HepG2 (cell line): ENCODE results near the gene CNIH3. TPM values are rescaled to one million over a fixed set of nuclear protein-coding genes. Genes with fewer than 3 reads are reported as not detected.

Experiments
- ATAC-seq: fragments of 200-7000 bp; cut with Tn5 transposase; 3 replicates; pipeline ENCODE4 v1.9.1; 2020; ENCODE audit warnings: mild to moderate bottlenecking, moderate library complexity
- BruUV-seq: library from RNA; stranded (reverse); fragments of 400-500 nt; replicated peaks from 2 replicates; lab custom pipeline; 2021; lab: Mats Ljungman, UMichigan
- CTCF ChIA-PET: fragments of 300-600 bp; formaldehyde crosslinking; extraction: SDS; loops from one replicate; lab custom pipeline; 2021; ENCODE audit warnings: low total read pairs, inconsistent platforms, low intra/inter-chr PET ratio; lab: Yijun Ruan, JAX
- POLR2A ChIA-PET: fragments of 350-600 bp; sonication (Branson Sonifier 250); formaldehyde crosslinking; loops from one replicate; lab custom pipeline; 2020; ENCODE audit warnings: antibody characterized with exemption, inconsistent platforms; lab: Yijun Ruan, JAX
- DNase-seq: peaks from one replicate; pipeline ENCODE4 v3.0.0-alpha.2; 2015; ENCODE audit warnings: low spot score
- FAIRE-seq: peaks from 3 replicates; lab custom pipeline; 2011; peaks lifted over from hg19 to GRCh38; lab: Jason Lieb, UNC
- H2AFZ ChIP-seq: one replicate; pipeline ENCODE4 v1.6.1; 2011; ENCODE audit warnings: low read length, inconsistent platforms
- H3K27ac ChIP-seq: fragments of 300-600 bp; 3 replicates; pipeline ENCODE4 v1.8.0; 2011; ENCODE audit warnings: mixed run types, mild to moderate bottlenecking, mixed read lengths, low read length, inconsistent platforms; ENCODE audit not compliant: insufficient read depth; ENCODE audit errors: extremely low read length
- H3K27me3 ChIP-seq, 2 experiments: fragments of 200-600 bp in 1 of 2; 2 replicates in 1 of 2; 3 replicates in 1 of 2; pipeline versions ENCODE4 v1.6.0 to v1.8.0; 2011; ENCODE audit warnings: low read length in 2 of 2, mild to moderate bottlenecking in 2 of 2, moderate library complexity in 2 of 2, inconsistent platforms in 1 of 2; ENCODE audit not compliant: insufficient read depth in 2 of 2, control insufficient read depth in 1 of 2
- H3K36me3 ChIP-seq, 2 experiments: fragments of 200-600 bp in 1 of 2; replicated peaks in 1 of 2; 2 replicates in 1 of 2; 3 replicates in 1 of 2; pipeline versions ENCODE4 v1.5.1 to v1.8.0; 2011; ENCODE audit warnings: low read length in 2 of 2, inconsistent platforms in 1 of 2; ENCODE audit not compliant: insufficient read depth in 2 of 2, control insufficient read depth in 1 of 2
- H3K4me1 ChIP-seq: 2 replicates; pipeline ENCODE4 v1.5.1; 2012; ENCODE audit warnings: low read length, inconsistent platforms; ENCODE audit not compliant: insufficient read depth
- H3K4me2 ChIP-seq: 2 replicates; pipeline ENCODE4 v1.6.0; 2011; ENCODE audit warnings: low read depth, low read length, inconsistent platforms
- H3K4me3 ChIP-seq, 3 experiments: fragments of 200-600 bp in 1 of 3; sonication (generic), shearing (Covaris generic) in 1 of 3; replicated peaks in 1 of 3; 2 replicates each; pipeline ENCODE4 v1.5.1; 2011 to 2016; ENCODE audit warnings: low read length in 3 of 3, inconsistent platforms in 2 of 3, low read depth in 2 of 3, mild to moderate bottlenecking in 2 of 3, control low read depth in 1 of 3, mixed read lengths in 1 of 3; ENCODE audit not compliant: insufficient read depth in 1 of 3
- H3K79me2 ChIP-seq: one replicate; pipeline ENCODE4 v1.6.1; 2011; ENCODE audit warnings: low read length, inconsistent platforms; ENCODE audit not compliant: insufficient read depth
- H3K9ac ChIP-seq: 2 replicates; pipeline ENCODE4 v1.6.0; 2011; ENCODE audit warnings: mild to moderate bottlenecking, low read depth, low read length, inconsistent platforms; ENCODE audit not compliant: insufficient read depth
- H3K9me3 ChIP-seq: 2 replicates; pipeline ENCODE4 v1.5.1; 2012; ENCODE audit warnings: mild to moderate bottlenecking, low read length
- H4K20me1 ChIP-seq: 2 replicates; pipeline ENCODE4 v1.6.0; 2011; ENCODE audit warnings: inconsistent platforms, mild to moderate bottlenecking, low read length, moderate library complexity; ENCODE audit not compliant: insufficient read depth
- FOXA3 ChIP-seq: IDR thresholded peaks from 2 replicates; pipeline ENCODE4 v1.6.1; 2016; ENCODE audit warnings: missing genetic modification reagents, missing compliant biosample characterization
- MZF1 ChIP-seq: sonication (generic); formaldehyde crosslinking; IDR thresholded peaks from 2 replicates; pipeline ENCODE4 v1.8.1; 2023; ENCODE audit warnings: mild to moderate bottlenecking, missing genetic modification reagents, borderline replicate concordance
- NFYC ChIP-seq: IDR thresholded peaks from 2 replicates; pipeline ENCODE4 v1.6.1; 2016; ENCODE audit warnings: missing genetic modification reagents, missing compliant biosample characterization
- ZNF101 ChIP-seq: sonication (generic); formaldehyde crosslinking; IDR thresholded peaks from 2 replicates; pipeline ENCODE4 v1.4.0; 2020; ENCODE audit warnings: mild to moderate bottlenecking, low read depth, missing genetic modification reagents, borderline replicate concordance
- WGBS: methylation state at CpG from one replicate; pipeline ENCODE4 v1.1.6; 2017; ENCODE audit warnings: low lambda C conversion rate; 5-methylcytosine and 5-hydroxymethylcytosine counted together
- in situ Hi-C: cut with HindIII; loops from 2 replicates; pipeline ENCODE4 v1.10.0; 2017; ENCODE audit warnings: low pct_unique_long_range_greater_than_20kb; ENCODE audit not compliant: extremely low pct_ligation_motif_present
- intact Hi-C: fragments of 100-400 bp; cut with micrococcal nuclease; formaldehyde crosslinking; loops from one replicate; pipeline ENCODE4 v1.10.0; 2022; ENCODE audit not compliant: unreplicated experiment
- polyA plus RNA-seq, 8 experiments: library from polyadenylated mRNA; depleted of rRNA in 3 of 8; stranded (reverse) in 7 of 8; unstranded in 1 of 8; fragments of >200 nt; fragmentation: Illumina TruSeq in 4 of 8; extraction: Trizol in 4 of 8; gene quantifications; 2 replicates each; pipeline versions ENCODE4 v1.2.1 to v1.2.3, GENCODE V29; 2011 to 2016; ENCODE audit warnings: low read depth in 4 of 8, missing spikeins in 1 of 8, mixed read lengths in 1 of 8; ENCODE audit not compliant: insufficient read depth in 1 of 8
- total RNA-seq, 5 experiments: library from RNA; depleted of rRNA; stranded (reverse); fragments of >200 nt; fragmentation: Illumina TruSeq; extraction: Trizol; gene quantifications; 2 replicates each; pipeline ENCODE4 v1.2.3, GENCODE V29; 2016; ENCODE audit warnings: low read depth in 1 of 5
- TF ChIP-seq, protein P1 (sequence below): sonication (generic); formaldehyde crosslinking; IDR thresholded peaks from 2 replicates; pipeline ENCODE4 v1.4.0; 2020; ENCODE audit warnings: mild to moderate bottlenecking, missing genetic modification reagents
- TF ChIP-seq, protein P2 (sequence below): sonication (generic); formaldehyde crosslinking; IDR thresholded peaks from 2 replicates; pipeline ENCODE4 v1.5.1; 2020; ENCODE audit warnings: mild to moderate bottlenecking, missing genetic modification reagents, borderline replicate concordance
- TF ChIP-seq, protein P3 (sequence below): sonication (generic); formaldehyde crosslinking; IDR thresholded peaks from 2 replicates; pipeline ENCODE4 v1.8.0; 2022; ENCODE audit warnings: mild to moderate bottlenecking, missing genetic modification reagents, borderline replicate concordance

CNIH3 gene
- total and polyA plus RNA-seq, 2 of the 13 experiments (the other 11 are each of a cell fraction or from before 2014, with no cell fraction given), result 0.36 to 1.1 TPM

DNA sequence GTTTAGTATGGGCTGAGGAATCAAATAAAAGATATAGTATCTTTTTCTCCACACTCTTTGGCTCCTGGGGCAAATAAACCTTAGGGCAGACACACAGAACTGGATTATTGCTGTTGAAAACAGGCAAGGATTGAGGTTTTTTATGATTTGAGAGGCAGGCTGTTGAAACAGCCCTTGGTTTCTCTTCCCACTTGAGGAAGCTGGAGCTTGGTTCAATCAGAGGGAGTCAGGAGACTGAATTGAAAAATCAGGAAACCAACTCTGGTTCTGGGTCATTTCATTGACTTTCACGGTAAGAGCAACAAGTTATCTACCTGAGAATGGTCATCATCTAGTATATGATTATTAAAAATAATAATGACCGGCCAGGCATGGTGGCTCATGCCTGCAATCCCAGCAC lies 108.4 kb downstream of the CNIH3 start:
- TF ChIP-seq NFYC (CRISPR knock-in tag), result no peak
- TF ChIP-seq, protein P1, sequence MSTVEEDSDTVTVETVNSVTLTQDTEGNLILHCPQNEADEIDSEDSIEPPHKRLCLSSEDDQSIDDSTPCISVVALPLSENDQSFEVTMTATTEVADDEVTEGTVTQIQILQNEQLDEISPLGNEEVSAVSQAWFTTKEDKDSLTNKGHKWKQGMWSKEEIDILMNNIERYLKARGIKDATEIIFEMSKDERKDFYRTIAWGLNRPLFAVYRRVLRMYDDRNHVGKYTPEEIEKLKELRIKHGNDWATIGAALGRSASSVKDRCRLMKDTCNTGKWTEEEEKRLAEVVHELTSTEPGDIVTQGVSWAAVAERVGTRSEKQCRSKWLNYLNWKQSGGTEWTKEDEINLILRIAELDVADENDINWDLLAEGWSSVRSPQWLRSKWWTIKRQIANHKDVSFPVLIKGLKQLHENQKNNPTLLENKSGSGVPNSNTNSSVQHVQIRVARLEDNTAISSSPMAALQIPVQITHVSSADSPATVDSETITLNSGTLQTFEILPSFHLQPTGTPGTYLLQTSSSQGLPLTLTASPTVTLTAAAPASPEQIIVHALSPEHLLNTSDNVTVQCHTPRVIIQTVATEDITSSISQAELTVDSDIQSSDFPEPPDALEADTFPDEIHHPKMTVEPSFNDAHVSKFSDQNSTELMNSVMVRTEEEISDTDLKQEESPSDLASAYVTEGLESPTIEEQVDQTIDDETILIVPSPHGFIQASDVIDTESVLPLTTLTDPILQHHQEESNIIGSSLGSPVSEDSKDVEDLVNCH (CRISPR knock-in tag), result no peak
- no peak for TF ChIP-seq ZNF101
- TF ChIP-seq MZF1 (CRISPR knock-in tag), result no peak
- H4K20me1 ChIP-seq, result no peaks in the 10 kb centered on the region
- 70% methylated on average over 2 of the region's 2 CpGs for WGBS
- no peak overlapping the region for H3K27ac ChIP-seq
- H2AFZ ChIP-seq, result no peak overlapping the region
- no peaks in the 10 kb centered on the region for H3K36me3 ChIP-seq
- ChIA-PET CTCF (no interaction called here), POLR2A (no interaction called here)
- no peak overlapping the region for H3K4me2 ChIP-seq
- FAIRE-seq (no peak), DNase-seq (no peak), ATAC-seq (no peak)
- H3K9ac ChIP-seq, result no peak overlapping the region
- no TSS peak for BruUV-seq
- in situ Hi-C loops, result no loop called here
- no peak overlapping the region for H3K4me3 ChIP-seq
- intact Hi-C loops, result no loop called here
- H3K79me2 ChIP-seq, result no peaks in the 10 kb centered on the region
- H3K27me3 ChIP-seq, result peaks cover 0 to 7% of the 10 kb centered on the region in 2 experiments; a peak in 2 of 5 replicates
- H3K4me1 ChIP-seq, result no peaks in the 10 kb centered on the region
- no peaks in the 10 kb centered on the region for H3K9me3 ChIP-seq

DNA sequence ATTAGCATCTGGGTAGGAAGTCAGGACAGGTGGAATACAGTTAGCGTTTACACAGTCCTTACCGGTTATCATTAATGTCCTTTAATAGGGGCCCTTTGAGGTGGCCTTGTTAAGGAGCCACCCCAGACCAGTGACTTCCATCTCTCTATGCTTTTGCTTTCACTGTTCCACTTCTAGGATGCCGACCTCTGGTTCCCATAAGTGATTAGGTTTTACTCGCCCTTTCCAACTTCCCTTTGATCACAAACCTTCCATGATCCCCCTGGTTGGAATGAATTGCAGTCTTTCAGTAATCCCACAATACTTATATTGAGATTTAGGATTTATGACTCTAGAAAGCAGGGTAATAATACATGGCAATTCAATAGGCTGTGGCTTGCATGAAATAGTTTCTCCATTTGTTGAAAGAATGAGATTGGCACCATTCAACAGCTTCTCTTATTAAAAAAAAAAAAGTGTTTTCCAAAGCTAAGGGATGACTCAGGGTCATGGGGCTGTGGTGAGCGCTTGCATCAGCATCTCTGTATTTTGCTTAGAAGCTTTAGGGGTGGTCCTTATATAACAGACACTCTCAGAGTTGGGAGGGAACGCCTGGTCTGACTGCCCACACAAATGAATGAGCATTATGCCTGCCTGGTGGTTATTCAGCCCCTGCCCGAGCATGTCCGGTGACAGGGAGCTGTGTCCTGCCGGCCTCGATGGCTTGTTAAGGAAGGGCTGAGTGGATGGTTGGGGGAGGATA lies 110.5 kb downstream of the CNIH3 start:
- Histone ChIP-seq H2AFZ (no peak overlapping the region), H3K9ac (no peak overlapping the region), H3K4me2 (no peak overlapping the region), H3K79me2 (no peaks in the 10 kb centered on the region), H3K36me3 (no peaks in the 10 kb centered on the region), H3K4me3 (no peak overlapping the region), H3K27ac (no peak overlapping the region), H3K27me3 (peaks cover 0 to 7% of the 10 kb centered on the region in 2 experiments; a peak in 1 of 5 replicates), H3K4me1 (no peaks in the 10 kb centered on the region), H4K20me1 (no peaks in the 10 kb centered on the region), H3K9me3 (no peaks in the 10 kb centered on the region)
- in situ Hi-C loops (no loop called here), intact Hi-C loops (no loop called here)
- BruUV-seq, result no TSS peak
- no peak for DNase-seq
- POLR2A ChIA-PET, result no interaction called here
- no peak for ATAC-seq
- 33% methylated on average over 7 of the region's 10 CpGs for WGBS
- FAIRE-seq, result no peak
- CTCF ChIA-PET, result no interaction called here
- TF ChIP-seq, protein P2, sequence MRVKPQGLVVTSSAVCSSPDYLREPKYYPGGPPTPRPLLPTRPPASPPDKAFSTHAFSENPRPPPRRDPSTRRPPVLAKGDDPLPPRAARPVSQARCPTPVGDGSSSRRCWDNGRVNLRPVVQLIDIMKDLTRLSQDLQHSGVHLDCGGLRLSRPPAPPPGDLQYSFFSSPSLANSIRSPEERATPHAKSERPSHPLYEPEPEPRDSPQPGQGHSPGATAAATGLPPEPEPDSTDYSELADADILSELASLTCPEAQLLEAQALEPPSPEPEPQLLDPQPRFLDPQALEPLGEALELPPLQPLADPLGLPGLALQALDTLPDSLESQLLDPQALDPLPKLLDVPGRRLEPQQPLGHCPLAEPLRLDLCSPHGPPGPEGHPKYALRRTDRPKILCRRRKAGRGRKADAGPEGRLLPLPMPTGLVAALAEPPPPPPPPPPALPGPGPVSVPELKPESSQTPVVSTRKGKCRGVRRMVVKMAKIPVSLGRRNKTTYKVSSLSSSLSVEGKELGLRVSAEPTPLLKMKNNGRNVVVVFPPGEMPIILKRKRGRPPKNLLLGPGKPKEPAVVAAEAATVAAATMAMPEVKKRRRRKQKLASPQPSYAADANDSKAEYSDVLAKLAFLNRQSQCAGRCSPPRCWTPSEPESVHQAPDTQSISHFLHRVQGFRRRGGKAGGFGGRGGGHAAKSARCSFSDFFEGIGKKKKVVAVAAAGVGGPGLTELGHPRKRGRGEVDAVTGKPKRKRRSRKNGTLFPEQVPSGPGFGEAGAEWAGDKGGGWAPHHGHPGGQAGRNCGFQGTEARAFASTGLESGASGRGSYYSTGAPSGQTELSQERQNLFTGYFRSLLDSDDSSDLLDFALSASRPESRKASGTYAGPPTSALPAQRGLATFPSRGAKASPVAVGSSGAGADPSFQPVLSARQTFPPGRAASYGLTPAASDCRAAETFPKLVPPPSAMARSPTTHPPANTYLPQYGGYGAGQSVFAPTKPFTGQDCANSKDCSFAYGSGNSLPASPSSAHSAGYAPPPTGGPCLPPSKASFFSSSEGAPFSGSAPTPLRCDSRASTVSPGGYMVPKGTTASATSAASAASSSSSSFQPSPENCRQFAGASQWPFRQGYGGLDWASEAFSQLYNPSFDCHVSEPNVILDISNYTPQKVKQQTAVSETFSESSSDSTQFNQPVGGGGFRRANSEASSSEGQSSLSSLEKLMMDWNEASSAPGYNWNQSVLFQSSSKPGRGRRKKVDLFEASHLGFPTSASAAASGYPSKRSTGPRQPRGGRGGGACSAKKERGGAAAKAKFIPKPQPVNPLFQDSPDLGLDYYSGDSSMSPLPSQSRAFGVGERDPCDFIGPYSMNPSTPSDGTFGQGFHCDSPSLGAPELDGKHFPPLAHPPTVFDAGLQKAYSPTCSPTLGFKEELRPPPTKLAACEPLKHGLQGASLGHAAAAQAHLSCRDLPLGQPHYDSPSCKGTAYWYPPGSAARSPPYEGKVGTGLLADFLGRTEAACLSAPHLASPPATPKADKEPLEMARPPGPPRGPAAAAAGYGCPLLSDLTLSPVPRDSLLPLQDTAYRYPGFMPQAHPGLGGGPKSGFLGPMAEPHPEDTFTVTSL (CRISPR knock-in tag), result no peak
- TF ChIP-seq, protein P3, sequence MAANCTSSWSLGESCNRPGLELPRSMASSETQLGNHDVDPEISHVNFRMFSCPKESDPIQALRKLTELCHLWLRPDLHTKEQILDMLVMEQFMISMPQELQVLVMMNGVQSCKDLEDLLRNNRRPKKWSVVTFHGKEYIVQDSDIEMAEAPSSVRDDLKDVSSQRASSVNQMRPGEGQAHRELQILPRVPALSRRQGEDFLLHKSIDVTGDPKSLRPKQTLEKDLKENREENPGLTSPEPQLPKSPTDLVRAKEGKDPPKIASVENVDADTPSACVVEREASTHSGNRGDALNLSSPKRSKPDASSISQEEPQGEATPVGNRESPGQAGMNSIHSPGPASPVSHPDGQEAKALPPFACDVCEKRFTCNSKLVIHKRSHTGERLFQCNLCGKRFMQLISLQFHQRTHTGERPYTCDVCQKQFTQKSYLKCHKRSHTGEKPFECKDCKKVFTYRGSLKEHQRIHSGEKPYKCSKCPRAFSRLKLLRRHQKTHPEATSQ (CRISPR knock-in tag), result no peak
- no peak for TF ChIP-seq FOXA3
